Lower leg skin (tissue), 4 donors: ENCODE data around the gene OR51I2. TPM values are rescaled to one million over a fixed set of nuclear protein-coding genes. Genes with fewer than 3 reads are reported as not detected.

Source experiments
- DNase-seq, 2 donors: peaks; one replicate each; pipeline ENCODE4 v3.0.0-alpha.2; 2019; ENCODE audit warnings: low spot score in 2 of 2
- H3K4me3 ChIP-seq: fragments of 200-600 bp; sonication (generic); 2 replicates; pipeline ENCODE4 v1.5.1; 2017; ENCODE audit warnings: mild to moderate bottlenecking, low read depth; ENCODE audit not compliant: poor library complexity, severe bottlenecking
- POLR2A ChIP-seq, 2 donors: fragments of 450-650 bp; IDR thresholded peaks; one replicate each; pipeline ENCODE4 v1.6.1; 2016 to 2017; ENCODE audit warnings: antibody characterized with exemption in 2 of 2, mild to moderate bottlenecking in 1 of 2, moderate library complexity in 1 of 2
- WGBS, 2 donors: methylation state at CpG; one replicate each; pipeline ENCODE4 v1.1.5; 2018; 5-methylcytosine and 5-hydroxymethylcytosine counted together
- intact Hi-C: fragments of 100-400 bp; cut with DNase I; formaldehyde crosslinking; loops from one replicate; pipeline ENCODE4 v1.15.0; 2023; ENCODE audit warnings: low total_unique reads
- total RNA-seq, 4 donors: library from RNA; depleted of rRNA; stranded (reverse); fragments of >200 nt; gene quantifications; one replicate each; pipeline ENCODE4 v1.1.0, GENCODE V29; 2016
- TF ChIP-seq, protein P1 (sequence below), 3 donors: fragments of 450-650 bp; IDR thresholded peaks; one replicate each; pipeline ENCODE4 v1.5.1; 2016; ENCODE audit warnings: antibody characterized with exemption in 3 of 3, mild to moderate bottlenecking in 3 of 3, moderate library complexity in 2 of 3

Gene OR51I2
- total RNA-seq, 4 donors from 2014 or later, result not detected

DNA sequence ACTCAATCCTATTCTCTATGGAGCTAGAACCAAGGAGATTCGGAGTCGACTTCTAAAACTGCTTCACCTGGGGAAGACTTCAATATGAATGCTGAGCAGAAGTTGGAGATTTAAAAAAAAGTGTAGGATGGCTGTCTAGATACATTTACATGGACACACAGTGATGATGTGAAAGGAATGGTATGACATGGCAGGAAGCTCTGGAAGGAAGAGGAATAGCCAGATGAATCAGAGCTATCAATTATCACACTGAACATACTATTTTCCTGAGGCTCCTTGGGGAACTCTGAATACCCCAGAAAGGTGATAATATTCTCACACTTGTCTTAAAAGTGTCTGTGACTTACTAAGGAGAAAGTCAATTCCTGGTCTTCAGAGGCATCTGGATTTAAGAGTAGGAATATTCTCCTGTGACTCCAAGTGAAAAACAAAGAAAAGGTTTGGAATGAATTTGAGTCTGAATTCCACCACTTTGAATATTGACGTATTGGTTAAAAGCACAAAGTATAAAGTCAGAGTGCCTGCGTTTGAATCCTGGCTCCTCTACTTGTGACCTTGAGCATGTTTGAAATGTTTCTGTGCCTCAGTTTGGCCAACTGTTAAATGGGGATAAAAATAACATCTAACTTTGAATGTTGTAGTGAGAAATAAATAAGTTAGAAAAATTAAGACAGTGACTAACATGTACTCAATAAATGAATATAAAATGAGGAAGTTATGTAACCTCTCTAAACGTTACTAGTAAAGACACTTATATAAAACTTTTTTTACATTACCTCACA is 40.6 kb downstream of the OR51I2 start:
- WGBS, 2 donors, result 53% methylated on average over 5 of the region's 5 CpGs
- intact Hi-C loops, result no loop called here
- TF ChIP-seq POLR2A (IDR thresholded peaks at IDR 0.05), result no peak
- TF ChIP-seq, protein P1, sequence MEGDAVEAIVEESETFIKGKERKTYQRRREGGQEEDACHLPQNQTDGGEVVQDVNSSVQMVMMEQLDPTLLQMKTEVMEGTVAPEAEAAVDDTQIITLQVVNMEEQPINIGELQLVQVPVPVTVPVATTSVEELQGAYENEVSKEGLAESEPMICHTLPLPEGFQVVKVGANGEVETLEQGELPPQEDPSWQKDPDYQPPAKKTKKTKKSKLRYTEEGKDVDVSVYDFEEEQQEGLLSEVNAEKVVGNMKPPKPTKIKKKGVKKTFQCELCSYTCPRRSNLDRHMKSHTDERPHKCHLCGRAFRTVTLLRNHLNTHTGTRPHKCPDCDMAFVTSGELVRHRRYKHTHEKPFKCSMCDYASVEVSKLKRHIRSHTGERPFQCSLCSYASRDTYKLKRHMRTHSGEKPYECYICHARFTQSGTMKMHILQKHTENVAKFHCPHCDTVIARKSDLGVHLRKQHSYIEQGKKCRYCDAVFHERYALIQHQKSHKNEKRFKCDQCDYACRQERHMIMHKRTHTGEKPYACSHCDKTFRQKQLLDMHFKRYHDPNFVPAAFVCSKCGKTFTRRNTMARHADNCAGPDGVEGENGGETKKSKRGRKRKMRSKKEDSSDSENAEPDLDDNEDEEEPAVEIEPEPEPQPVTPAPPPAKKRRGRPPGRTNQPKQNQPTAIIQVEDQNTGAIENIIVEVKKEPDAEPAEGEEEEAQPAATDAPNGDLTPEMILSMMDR (IDR thresholded peaks at IDR 0.05), result no peak

DNA sequence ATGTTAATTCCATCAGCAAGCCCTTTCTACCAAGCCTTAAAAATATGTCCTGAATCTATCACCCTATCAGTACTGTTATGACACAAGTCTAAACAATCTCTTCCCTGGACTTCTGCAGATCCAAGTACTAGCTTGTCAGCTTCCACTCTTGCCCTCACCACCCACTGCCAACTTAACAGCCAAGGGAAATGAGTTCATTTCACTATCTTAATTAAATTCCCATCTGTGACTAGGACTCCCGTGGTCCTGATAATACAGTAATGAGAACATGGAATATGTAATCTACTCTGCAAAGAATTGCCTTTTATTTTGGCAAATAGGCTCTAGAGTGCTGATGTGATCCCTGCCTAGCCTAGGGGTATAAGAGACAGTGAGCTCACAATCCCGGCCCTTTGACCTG is 50.5 kb downstream of the OR51I2 start:
- intact Hi-C loops, result no loop called here
- H3K4me3 ChIP-seq, result no peak overlapping the region
- no peak for DNase-seq
- 64 to 68% methylated on average over 2 of the region's 2 CpGs for WGBS, 2 donors
- TF ChIP-seq POLR2A (IDR thresholded peaks at IDR 0.05), result no peak
- TF ChIP-seq, protein P1 (IDR thresholded peaks at IDR 0.05), result no peak

More for the DNA sequence above, 40.6 kb downstream of the OR51I2 start:
- DNase-seq, result no peak
- no peak overlapping the region for H3K4me3 ChIP-seq

DNA sequence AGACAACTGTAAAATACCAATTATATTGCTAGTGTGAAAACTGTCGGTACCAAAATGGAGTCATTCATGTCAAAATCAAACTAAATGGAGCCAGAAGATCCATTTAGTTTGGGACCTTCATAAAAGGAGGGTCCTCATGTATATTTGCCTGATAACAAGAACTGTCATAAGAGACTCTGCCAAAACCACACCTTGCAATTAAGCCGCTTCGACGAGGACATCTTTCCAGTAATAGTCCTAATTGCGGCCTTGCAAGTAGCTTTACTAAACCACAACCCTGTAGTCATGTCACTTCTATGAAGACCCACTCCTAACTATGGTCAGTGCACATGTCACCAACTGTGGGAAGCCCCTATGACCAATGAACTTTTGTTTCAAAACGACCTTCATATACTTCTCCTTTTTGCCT is 51.3 kb downstream of the OR51I2 start:
- 81 to 82% methylated on average over 6 of the region's 6 CpGs for WGBS, 2 donors
- TF ChIP-seq, protein P1 (IDR thresholded peaks at IDR 0.05), result no peak
- TF ChIP-seq POLR2A (IDR thresholded peaks at IDR 0.05), result no peak
- no peak overlapping the region for H3K4me3 ChIP-seq
- intact Hi-C loops, result no loop called here
- no peak for DNase-seq

DNA sequence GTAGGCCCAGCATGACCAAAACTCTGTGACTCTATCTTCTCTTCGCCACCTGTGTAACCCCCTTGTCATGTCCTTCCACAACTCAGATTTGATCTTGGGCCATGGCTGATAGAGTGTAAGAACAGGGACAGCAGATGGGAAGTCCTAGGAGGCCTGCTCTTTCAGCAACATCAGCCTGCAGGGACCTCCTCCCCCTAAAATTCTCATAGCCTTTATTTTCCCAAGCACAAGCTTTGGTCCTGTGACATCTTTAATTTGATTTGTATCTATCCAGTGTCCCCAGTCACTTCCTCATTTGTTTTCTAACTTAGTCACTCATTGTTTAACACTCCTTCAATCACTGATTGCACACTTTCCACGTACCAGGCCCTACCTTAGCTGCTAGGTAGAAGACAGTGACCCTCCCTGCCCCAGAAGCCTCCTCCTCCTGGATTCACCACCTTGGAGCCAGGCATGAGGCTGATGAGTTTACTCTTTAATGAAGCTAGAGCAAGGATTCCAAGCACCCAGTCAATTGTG is 55.3 kb downstream of the OR51I2 start:
- intact Hi-C loops, result no loop called here
- 78 to 93% methylated on average over 2 of the region's 2 CpGs for WGBS, 2 donors
- no peak overlapping the region for H3K4me3 ChIP-seq
- TF ChIP-seq, protein P1 (IDR thresholded peaks at IDR 0.05), result no peak
- TF ChIP-seq POLR2A (IDR thresholded peaks at IDR 0.05), result no peak
- DNase-seq, result no peak

DNA sequence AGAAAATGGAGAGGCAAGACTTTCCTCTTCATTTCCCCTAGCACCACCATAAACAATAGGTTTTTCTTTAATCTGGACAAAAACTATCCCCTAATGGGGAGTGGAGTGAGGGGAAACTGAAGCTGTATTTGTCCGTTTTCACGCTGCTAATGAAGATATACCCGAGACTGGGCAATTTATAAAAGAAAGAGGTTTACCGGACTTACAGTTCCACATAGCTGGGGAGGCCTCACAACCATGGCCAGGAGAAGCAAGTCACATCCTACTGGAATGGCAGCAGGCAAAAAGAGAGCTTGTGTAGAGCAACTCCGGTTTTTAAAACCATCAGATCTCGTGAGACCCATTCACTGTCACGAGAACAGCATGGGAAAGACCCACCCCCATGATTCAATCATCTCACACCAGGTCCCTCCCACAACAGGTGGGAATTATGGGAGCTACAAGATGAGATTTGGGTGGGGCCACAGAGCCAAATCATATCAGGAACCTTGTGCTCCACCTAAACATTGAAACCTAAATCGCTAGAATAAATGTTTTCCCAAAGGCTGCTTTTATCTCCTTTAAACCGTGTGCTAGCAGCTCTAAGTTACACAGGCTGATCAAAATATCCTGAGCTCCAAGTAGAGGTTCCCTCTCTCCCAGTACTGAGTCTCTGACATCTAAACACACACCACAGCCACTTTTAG is 56.4 kb downstream of the OR51I2 start:
- intact Hi-C loops, result no loop called here
- TF ChIP-seq POLR2A (IDR thresholded peaks at IDR 0.05), result no peak
- TF ChIP-seq, protein P1 (IDR thresholded peaks at IDR 0.05), result no peak
- no peak overlapping the region for H3K4me3 ChIP-seq
- WGBS, 2 donors, result 90 to 92% methylated on average over 9 of the region's 9 CpGs
- no peak for DNase-seq

Other genes with a start within 250 kb of the OR51I2 start
- gene OR51V1, start 248.6 kb upstream of the OR51I2 start, total RNA-seq, result not detected
- gene HBB, start 222.3 kb upstream of the OR51I2 start, total RNA-seq, result 10 to 100 TPM in 2 of 4 donors, 1 to 10 TPM in 1, under 1 TPM in 1; 0.56 to 65.8 (median 13.1) TPM
- gene HBD, start 214.8 kb upstream of the OR51I2 start, total RNA-seq, result not detected
- gene HBG1, start 199.5 kb upstream of the OR51I2 start, total RNA-seq, result not detected
- not detected for gene HBG2, start 194.5 kb upstream of the OR51I2 start, total RNA-seq
- not detected for gene HBE1, start 179.4 kb upstream of the OR51I2 start, total RNA-seq
- gene OR51B4, start 147.4 kb upstream of the OR51I2 start, total RNA-seq, result not detected
- not detected for gene OR51B2, start 125.0 kb upstream of the OR51I2 start, total RNA-seq
- gene OR51B5, start 105.8 kb upstream of the OR51I2 start, total RNA-seq, result not detected
- not detected for gene OR51B6, start 97.8 kb upstream of the OR51I2 start, total RNA-seq
- not detected for gene OR51M1, start 65.5 kb upstream of the OR51I2 start, total RNA-seq
- gene OR51Q1, start 27.2 kb upstream of the OR51I2 start, total RNA-seq, result not detected
- not detected for gene OR51I1, start 7.8 kb upstream of the OR51I2 start, total RNA-seq
- not detected for gene OR52D1, start 39.4 kb downstream of the OR51I2 start, total RNA-seq
- under 1 TPM in 1 of 4 donors, not detected in 3; 0.13 TPM for gene UBQLN3, start 60.6 kb downstream of the OR51I2 start, total RNA-seq
- 1 to 10 TPM in 1 of 4 donors, under 1 TPM in 3; 0.12 to 1.8 (median 0.48) TPM for gene UBQLNL, start 67.4 kb downstream of the OR51I2 start, total RNA-seq
- not detected for gene OR52H1, start 99.2 kb downstream of the OR51I2 start, total RNA-seq
- gene OR52B6, start 131.6 kb downstream of the OR51I2 start, total RNA-seq, result not detected
- gene TRIM6, start 147.3 kb downstream of the OR51I2 start, total RNA-seq, result 1 to 10 TPM; 1.0 to 2.7 (median 2.0) TPM
- 10 to 100 TPM in 1 of 4 donors, 1 to 10 TPM in 3; 2.7 to 10.3 (median 6.9) TPM for gene TRIM34, start 175.7 kb downstream of the OR51I2 start, total RNA-seq
- gene TRIM5, start 235.8 kb downstream of the OR51I2 start, total RNA-seq, result 10 to 100 TPM in 2 of 4 donors, 1 to 10 TPM in 2; 8.3 to 16.1 (median 10.8) TPM
- 10 to 100 TPM in 2 of 4 donors, 1 to 10 TPM in 2; 5.9 to 12.5 (median 9.2) TPM for gene TRIM22, start 240.5 kb downstream of the OR51I2 start, total RNA-seq